HepG2 (cell line): Measurements from ENCODE around the gene FBF1. TPM values are rescaled to one million over a fixed set of nuclear protein-coding genes. Genes with fewer than 3 reads are reported as not detected.

Source experiments
- ATF3 ChIP-seq: sonication (generic); formaldehyde crosslinking; IDR thresholded peaks from 2 replicates; pipeline ENCODE4 v1.4.0; 2020; ENCODE audit warnings: missing genetic modification reagents
- CHD4 ChIP-seq: fragments of 200-600 bp; sonication (generic); IDR thresholded peaks from 2 replicates; pipeline ENCODE4 v1.7.0; 2017; ENCODE audit warnings: mild to moderate bottlenecking, low read length, borderline replicate concordance
- EHMT2 ChIP-seq: fragments of 200-600 bp; sonication (generic); IDR thresholded peaks from 2 replicates; pipeline ENCODE4 v1.7.0; 2017; ENCODE audit warnings: antibody characterized with exemption, low read depth, low read length, borderline replicate concordance
- FOXK1 ChIP-seq: sonication (generic); formaldehyde crosslinking; IDR thresholded peaks from 2 replicates; pipeline ENCODE4 v1.4.0; 2020; ENCODE audit warnings: low read depth, missing genetic modification reagents, borderline replicate concordance
- HNF4G ChIP-seq, 2 experiments: sonication (generic) in 1 of 2; formaldehyde crosslinking in 1 of 2; IDR thresholded peaks; 2 replicates each; pipeline versions ENCODE4 v1.4.0 to v1.6.1; 2011 to 2020; ENCODE audit warnings: borderline replicate concordance in 2 of 2, low read depth in 2 of 2, mild to moderate bottlenecking in 2 of 2, low read length in 1 of 2, missing genetic modification reagents in 1 of 2, moderate library complexity in 1 of 2
- KLF12 ChIP-seq: sonication (generic); formaldehyde crosslinking; IDR thresholded peaks from 2 replicates; pipeline ENCODE4 v1.4.0; 2020; ENCODE audit warnings: missing genetic modification reagents, borderline replicate concordance
- KLF9 ChIP-seq: IDR thresholded peaks from 2 replicates; pipeline ENCODE4 v1.6.1; 2016; ENCODE audit warnings: low read depth
- MEIS2 ChIP-seq: sonication (generic); formaldehyde crosslinking; IDR thresholded peaks from 2 replicates; pipeline ENCODE4 v1.9.0; 2021; ENCODE audit warnings: mild to moderate bottlenecking, missing genetic modification reagents
- MLLT10 ChIP-seq: sonication (generic); formaldehyde crosslinking; IDR thresholded peaks from 2 replicates; pipeline ENCODE4 v1.4.0; 2020; ENCODE audit warnings: missing genetic modification reagents
- NCOR1 ChIP-seq: fragments of 200-600 bp; sonication (generic); IDR thresholded peaks from 2 replicates; pipeline ENCODE4 v1.7.0; 2017; ENCODE audit warnings: antibody characterized with exemption, low read length, borderline replicate concordance
- PAXIP1 ChIP-seq: sonication (generic); formaldehyde crosslinking; conservative IDR thresholded peaks from 2 replicates; pipeline ENCODE4 v1.4.0; 2020; ENCODE audit warnings: mild to moderate bottlenecking, missing genetic modification reagents, moderate library complexity
- PCBP2 ChIP-seq: fragments of 200-400 bp; formaldehyde crosslinking; optimal IDR thresholded peaks from 2 replicates; pipeline ENCODE3; 2018; ENCODE audit warnings: low read length, low read depth; ENCODE audit not compliant: poor library complexity, severe bottlenecking
- PHF5A ChIP-seq: IDR thresholded peaks from one replicate; pipeline ENCODE4 v1.6.1; 2018; ENCODE audit warnings: low read depth, missing genetic modification reagents; ENCODE audit not compliant: unreplicated experiment
- RBFOX2 ChIP-seq: fragments of 200-400 bp; formaldehyde crosslinking; IDR thresholded peaks from 2 replicates; pipeline ENCODE4 v1.6.1; 2017; ENCODE audit warnings: low read depth, mild to moderate bottlenecking, low read length
- SRSF1 ChIP-seq: fragments of 200-400 bp; formaldehyde crosslinking; optimal IDR thresholded peaks from 2 replicates; pipeline ENCODE3; 2017; ENCODE audit warnings: mild to moderate bottlenecking, low read depth, low read length, moderate library complexity
- ZBTB14 ChIP-seq: sonication (generic); formaldehyde crosslinking; IDR thresholded peaks from 2 replicates; pipeline ENCODE4 v1.4.0; 2020; ENCODE audit warnings: missing genetic modification reagents
- ZBTB38 ChIP-seq: sonication (generic); formaldehyde crosslinking; IDR thresholded peaks from 2 replicates; pipeline ENCODE4 v1.5.1; 2020; ENCODE audit warnings: mild to moderate bottlenecking, missing genetic modification reagents
- ZNF343 ChIP-seq: sonication (generic); formaldehyde crosslinking; IDR thresholded peaks from 2 replicates; pipeline ENCODE4 v1.4.0; 2020; ENCODE audit warnings: mild to moderate bottlenecking, missing genetic modification reagents
- ZNF530 ChIP-seq: sonication (generic); formaldehyde crosslinking; IDR thresholded peaks from 2 replicates; pipeline ENCODE4 v1.5.0; 2020; ENCODE audit warnings: low read depth, mild to moderate bottlenecking, missing genetic modification reagents
- ZNF678 ChIP-seq: sonication (generic); formaldehyde crosslinking; IDR thresholded peaks from 2 replicates; pipeline ENCODE4 v1.4.0; 2020; ENCODE audit warnings: mild to moderate bottlenecking, missing genetic modification reagents
- ZNF768 ChIP-seq: sonication (generic); formaldehyde crosslinking; IDR thresholded peaks from 2 replicates; pipeline ENCODE4 v1.4.0; 2020; ENCODE audit warnings: missing genetic modification reagents
- ZNF777 ChIP-seq: sonication (generic); formaldehyde crosslinking; IDR thresholded peaks from 2 replicates; pipeline ENCODE4 v1.4.0; 2020; ENCODE audit warnings: missing genetic modification reagents
- polyA plus RNA-seq, 8 experiments: library from polyadenylated mRNA; depleted of rRNA in 3 of 8; stranded (reverse) in 7 of 8; unstranded in 1 of 8; fragments of >200 nt; fragmentation: Illumina TruSeq in 4 of 8; extraction: Trizol in 4 of 8; gene quantifications; 2 replicates each; pipeline versions ENCODE4 v1.2.1 to v1.2.3, GENCODE V29; 2011 to 2016; ENCODE audit warnings: low read depth in 4 of 8, missing spikeins in 1 of 8, mixed read lengths in 1 of 8; ENCODE audit not compliant: insufficient read depth in 1 of 8
- total RNA-seq, 5 experiments: library from RNA; depleted of rRNA; stranded (reverse); fragments of >200 nt; fragmentation: Illumina TruSeq; extraction: Trizol; gene quantifications; 2 replicates each; pipeline ENCODE4 v1.2.3, GENCODE V29; 2016; ENCODE audit warnings: low read depth in 1 of 5

Gene FBF1
- total and polyA plus RNA-seq, 2 of the 13 experiments (the other 11 are each of a cell fraction or from before 2014, with no cell fraction given) = 2.4 to 8.1 TPM

GRCh38 chr17:75892556-75893224 lies 48.2 kb downstream of the FBF1 start (continued):
- TF ChIP-seq HNF4G (IDR thresholded peaks at IDR 0.05; ENCODE audit: borderline replicate concordance, low read depth, low read length) (no peak), HNF4G (CRISPR knock-in tag; IDR thresholded peaks at IDR 0.05; ENCODE audit: borderline replicate concordance, low read depth) (no peak), KLF12 (CRISPR knock-in tag) (peak; percentile 86), PCBP2 (no peak), EHMT2 (no peak), ZNF678 (CRISPR knock-in tag) (0 out of 2 replicates have a peak, but pooled peaks have one; percentile 42), PAXIP1 (CRISPR knock-in tag) (0 out of 2 replicates have a peak, but pooled peaks have one; percentile 34), ZBTB38 (0 out of 2 replicates have a peak, but pooled peaks have one; percentile 46), ZNF343 (CRISPR knock-in tag) (peak; percentile 80; the same call in 1 of the 2 replicates), ZBTB14 (0 out of 2 replicates have a peak, but pooled peaks have one; percentile 30), ATF3 (CRISPR knock-in tag) (no peak), SRSF1 (no peak), FOXK1 (0 out of 2 replicates have a peak, but pooled peaks have one; percentile 57), MLLT10 (CRISPR knock-in tag) (no peak), CHD4 (no peak), KLF9 (CRISPR knock-in tag) (no peak), ZNF777 (CRISPR knock-in tag) (peak; percentile 52), ZNF768 (CRISPR knock-in tag) (peak; percentile 95), RBFOX2 (peak; percentile 89), PHF5A (CRISPR knock-in tag) (no peak), NCOR1 (no peak), ZNF530 (CRISPR knock-in tag) (no peak), MEIS2 (CRISPR knock-in tag) (peak; percentile 76; the same call in 1 of the 2 replicates)
